HG03108 (cell line): ENCODE data around the gene PABPN1L.

Experiments
- ATAC-seq: cut with Tn5 transposase; IDR thresholded peaks from one replicate; pipeline ENCODE4 v1.9.1; 2021; ENCODE audit warnings: moderate library complexity; ENCODE audit not compliant: unreplicated experiment

Gene PABPN1L

DNA sequence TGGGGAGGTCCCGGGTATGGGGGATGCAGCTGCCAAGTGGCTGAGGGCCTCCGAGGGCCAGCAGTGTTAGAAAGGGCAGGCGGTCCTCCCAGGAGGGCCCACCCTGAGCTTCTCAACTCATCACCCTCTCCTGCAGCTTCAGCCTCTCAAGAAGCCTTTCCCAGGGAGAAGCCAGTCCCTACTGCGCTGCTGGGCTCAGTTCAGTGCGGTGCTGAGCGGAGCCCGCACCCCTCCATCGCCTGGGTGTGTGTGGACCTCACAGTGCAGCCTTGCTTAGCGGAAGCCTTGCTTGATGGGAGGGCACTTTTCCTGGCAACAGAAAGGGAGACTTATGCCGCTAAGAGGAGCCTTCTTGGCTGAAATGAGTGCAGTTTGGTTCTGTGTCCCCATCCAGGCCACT is 51.2 kb downstream of the PABPN1L start:
- ATAC-seq = no peak

- ATAC-seq = no peak
Observed at GRCh38 chr16:88814144-88814502, 52.3 kb downstream of the PABPN1L start.
